Stimulated activated CD8-positive, alpha-beta memory T cell treated with anti-CD3 and anti-CD28 coated beads, Interleukin-7, amount 100 ng/mL, for 4 hours (primary cell): ENCODE measurements around the gene C5orf22.

Experiments
- DNase-seq, 2 donors: peaks; one replicate each; pipeline ENCODE4 v3.0.0-alpha.2; 2020; ENCODE audit warnings: low read depth in 2 of 2

Gene C5orf22

GRCh38 chr5:31604240-31604639 is 72.1 kb downstream of the C5orf22 start:
- no peak for DNase-seq

- no peak for DNase-seq
These were observed 72.5 kb downstream of the C5orf22 start for GRCh38 chr5:31604644-31605043.
